ENCODE data around the gene FUNDC2.
"Not testable (repeated sequence)": the region's sequence is repeated elsewhere in the genome, so short reads cannot be mapped to it uniquely, and the experiment has no call there.

Gene FUNDC2

GRCh38 chrX:155005190-155005589, 21.5 kb upstream of the FUNDC2 start (continued):
- TF ChIP-seq ZNF514 (tag by site-specific recombination; IDR thresholded peaks at IDR 0.05) (no peak), SETDB1 (IDR thresholded peaks at IDR 0.05; ENCODE audit: insufficient read length, low read length) (no peak), ZNF571 (tag by site-specific recombination; IDR thresholded peaks at IDR 0.05) (no peak)

GRCh38 chrX:155006379-155006778, 20.3 kb upstream of the FUNDC2 start:
- CTCF ChIA-PET; H3K27ac ChIP-seq (ENCODE audit: extremely low read depth, low read depth, low read length); H3K4me3 ChIP-seq (ENCODE audit: low read depth, low read length); H3K36me3 ChIP-seq (ENCODE audit: control insufficient read depth in 2 of 2, insufficient read depth in 1 of 2, low read length in 2 of 2); H3K9me3 ChIP-seq (ENCODE audit: control insufficient read depth, insufficient read depth, low read depth, low read length); H3K4me1 ChIP-seq (ENCODE audit: control insufficient read depth, insufficient read depth, low read length): not testable (repeated sequence)
- POLR2A ChIA-PET, result interaction anchor here (1.2 kb wide), 1 partner anchor 21 kb away, joined by 5 read pairs; the partner anchor contains the start of gene FUNDC2

- H3K4me1 ChIP-seq (ENCODE audit: control insufficient read depth, insufficient read depth, low read length); H3K4me3 ChIP-seq (ENCODE audit: low read depth, low read length); H3K36me3 ChIP-seq (ENCODE audit: control insufficient read depth in 2 of 2, insufficient read depth in 1 of 2, low read length in 2 of 2); CTCF ChIA-PET; H3K27ac ChIP-seq (ENCODE audit: extremely low read depth, low read depth, low read length); H3K9me3 ChIP-seq (ENCODE audit: control insufficient read depth, insufficient read depth, low read depth, low read length): not testable (repeated sequence)
- POLR2A ChIA-PET, result interaction anchor here (1.2 kb wide), 1 partner anchor 20 kb away, joined by 5 read pairs; the partner anchor contains the start of gene FUNDC2
Measured at GRCh38 chrX:155006913-155007671, 19.6 kb upstream of the FUNDC2 start.

GRCh38 chrX:155008578-155008977, 18.1 kb upstream of the FUNDC2 start:
- CTCF ChIA-PET, result interaction anchor here (0.7 kb wide), 1 partner anchor 33 kb away, joined by 4 read pairs; no protein-coding TSS in a partner anchor
- POLR2A ChIA-PET; H3K27ac ChIP-seq (ENCODE audit: extremely low read depth, low read depth, low read length); H3K4me1 ChIP-seq (ENCODE audit: control insufficient read depth, insufficient read depth, low read length); H3K9me3 ChIP-seq (ENCODE audit: control insufficient read depth, insufficient read depth, low read depth, low read length); H3K36me3 ChIP-seq (ENCODE audit: control insufficient read depth in 2 of 2, insufficient read depth in 1 of 2, low read length in 2 of 2); H3K4me3 ChIP-seq (ENCODE audit: low read depth, low read length): not testable (repeated sequence)

- Histone ChIP-seq H3K27ac (ENCODE audit: extremely low read depth, low read depth, low read length) (no peak overlapping the region), H3K4me1 (ENCODE audit: control insufficient read depth, insufficient read depth, low read length) (no peaks in the 10 kb centered on the region), H3K4me3 (ENCODE audit: low read depth, low read length) (no peak overlapping the region), H3K36me3 (ENCODE audit: control insufficient read depth in 2 of 2, insufficient read depth in 1 of 2, low read length in 2 of 2) (no peaks in the 10 kb centered on the region), H3K9me3 (ENCODE audit: control insufficient read depth, insufficient read depth, low read depth, low read length) (no peaks in the 10 kb centered on the region; the same call in 1 of the 2 replicates)
- ChIA-PET POLR2A (no interaction called here), CTCF (no interaction called here)
- TF ChIP-seq IKZF3 (tag by site-specific recombination; IDR thresholded peaks at IDR 0.05) (no peak), ZNF280C (tag by site-specific recombination; IDR thresholded peaks at IDR 0.05) (no peak), ZNF202 (tag by site-specific recombination; IDR thresholded peaks at IDR 0.05; ENCODE audit: borderline replicate concordance) (no peak), ZNF19 (tag by site-specific recombination; IDR thresholded peaks at IDR 0.05; ENCODE audit: low read depth) (no peak), ZFP3 (tag by site-specific recombination; IDR thresholded peaks at IDR 0.05; ENCODE audit: low read depth) (no peak), ZNF529 (tag by site-specific recombination; IDR thresholded peaks at IDR 0.05; ENCODE audit: insufficient replicate concordance) (no peak), ZBTB8A (tag by site-specific recombination; IDR thresholded peaks at IDR 0.05) (no peak), ZBTB20 (tag by site-specific recombination; IDR thresholded peaks at IDR 0.05) (no peak), KLF10 (tag by site-specific recombination; IDR thresholded peaks at IDR 0.05) (no peak), ZNF518A (tag by site-specific recombination; conservative IDR thresholded peaks at IDR 0.05; ENCODE audit: low read depth) (no peak), PRDM6 (tag by site-specific recombination; IDR thresholded peaks at IDR 0.05) (no peak), ZNF138 (tag by site-specific recombination; IDR thresholded peaks at IDR 0.05; ENCODE audit: borderline replicate concordance) (no peak), ZNF184 (tag by site-specific recombination; IDR thresholded peaks at IDR 0.05) (no peak), ZIC2 (tag by site-specific recombination; IDR thresholded peaks at IDR 0.05) (no peak)
Measured at GRCh38 chrX:155009994-155010472, 16.6 kb upstream of the FUNDC2 start.
